ENCODE results near the gene CPXM1.

DNA sequence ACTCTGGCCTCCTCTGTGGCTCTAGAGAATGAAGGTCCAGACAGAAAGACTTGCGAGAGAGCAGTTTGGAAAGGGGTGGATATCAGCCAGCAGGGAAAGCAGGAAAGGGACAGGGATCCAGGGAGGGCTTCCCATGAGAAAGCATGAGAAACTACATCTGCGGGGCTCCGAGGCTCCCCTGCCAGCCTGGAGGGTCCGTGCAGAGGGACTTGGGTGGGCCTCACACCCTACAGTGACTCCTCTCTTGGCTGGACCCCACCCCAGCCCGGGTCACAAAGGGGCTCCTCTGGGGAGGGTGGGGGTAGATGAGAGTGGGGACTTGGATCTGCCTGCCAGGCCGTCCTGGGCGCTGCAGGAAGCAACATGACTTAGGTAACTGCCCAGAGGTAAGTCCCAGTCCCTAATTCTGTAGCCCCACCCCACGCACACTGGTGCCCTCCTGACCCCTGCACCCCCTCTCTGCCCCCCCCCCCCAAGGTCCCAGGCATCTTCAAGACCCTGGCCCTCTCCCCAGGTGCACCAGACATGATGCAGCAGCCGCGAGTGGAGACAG is 15.7 kb upstream of the CPXM1 start, which contains the start of gene TMEM239:
- TF ChIP-seq, protein P1, sequence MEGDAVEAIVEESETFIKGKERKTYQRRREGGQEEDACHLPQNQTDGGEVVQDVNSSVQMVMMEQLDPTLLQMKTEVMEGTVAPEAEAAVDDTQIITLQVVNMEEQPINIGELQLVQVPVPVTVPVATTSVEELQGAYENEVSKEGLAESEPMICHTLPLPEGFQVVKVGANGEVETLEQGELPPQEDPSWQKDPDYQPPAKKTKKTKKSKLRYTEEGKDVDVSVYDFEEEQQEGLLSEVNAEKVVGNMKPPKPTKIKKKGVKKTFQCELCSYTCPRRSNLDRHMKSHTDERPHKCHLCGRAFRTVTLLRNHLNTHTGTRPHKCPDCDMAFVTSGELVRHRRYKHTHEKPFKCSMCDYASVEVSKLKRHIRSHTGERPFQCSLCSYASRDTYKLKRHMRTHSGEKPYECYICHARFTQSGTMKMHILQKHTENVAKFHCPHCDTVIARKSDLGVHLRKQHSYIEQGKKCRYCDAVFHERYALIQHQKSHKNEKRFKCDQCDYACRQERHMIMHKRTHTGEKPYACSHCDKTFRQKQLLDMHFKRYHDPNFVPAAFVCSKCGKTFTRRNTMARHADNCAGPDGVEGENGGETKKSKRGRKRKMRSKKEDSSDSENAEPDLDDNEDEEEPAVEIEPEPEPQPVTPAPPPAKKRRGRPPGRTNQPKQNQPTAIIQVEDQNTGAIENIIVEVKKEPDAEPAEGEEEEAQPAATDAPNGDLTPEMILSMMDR (IDR thresholded peaks at IDR 0.05 in 8 of 11, conservative IDR thresholded peaks at IDR 0.05 in 3 of 11): no peak
- no peak for TF ChIP-seq POLR2AphosphoS5 (IDR thresholded peaks at IDR 0.05)

All from spleen (tissue), 7 donors.